CD14-positive monocyte (primary cell): ENCODE data around the gene LILRB3. TPM values are rescaled to one million over a fixed set of nuclear protein-coding genes. Genes with fewer than 3 reads are reported as not detected.
A peak's percentile ranks its signal among the peaks of the same experiment; 100 is the strongest.
"Not testable (repeated sequence)": the region's sequence is repeated elsewhere in the genome, so short reads cannot be mapped to it uniquely, and the experiment has no call there.

Source experiments
- DNase-seq, 3 donors: peaks; one replicate each; pipeline ENCODE4 v3.0.0-alpha.2; 2011 to 2022
- H2AFZ ChIP-seq: 2 replicates; pipeline ENCODE4 v1.6.0; 2012; ENCODE audit warnings: mild to moderate bottlenecking, low read depth, low read length, inconsistent platforms; ENCODE audit not compliant: insufficient read depth, poor library complexity, severe bottlenecking
- H3K27ac ChIP-seq, 2 donors: 1 replicate in 1 of 2; 2 replicates in 1 of 2; pipeline ENCODE4 v1.5.1; 2012 to 2013; ENCODE audit warnings: low read length in 2 of 2, control low read depth in 1 of 2, inconsistent platforms in 1 of 2, low read depth in 1 of 2, mild to moderate bottlenecking in 1 of 2
- H3K27me3 ChIP-seq, 2 donors: one replicate each; pipeline versions ENCODE4 v1.6.0 to v1.6.1; 2011 to 2013; ENCODE audit warnings: low read length in 2 of 2; ENCODE audit not compliant: control insufficient read depth in 2 of 2, insufficient read depth in 2 of 2
- H3K36me3 ChIP-seq, 2 donors: replicated peaks in 1 of 2; 1 replicate in 1 of 2; 2 replicates in 1 of 2; pipeline versions ENCODE4 v1.5.1 to v1.6.1; 2012 to 2013; ENCODE audit warnings: low read length in 2 of 2, control low read depth in 1 of 2, inconsistent platforms in 1 of 2, mild to moderate bottlenecking in 1 of 2; ENCODE audit not compliant: insufficient read depth in 2 of 2, control insufficient read depth in 1 of 2
- H3K4me1 ChIP-seq, 2 donors: 1 replicate in 1 of 2; 2 replicates in 1 of 2; pipeline versions ENCODE4 v1.5.1 to v1.6.1; 2012 to 2013; ENCODE audit warnings: low read length in 2 of 2, control low read depth in 1 of 2, inconsistent platforms in 1 of 2, mild to moderate bottlenecking in 1 of 2, moderate library complexity in 1 of 2; ENCODE audit not compliant: insufficient read depth in 2 of 2, control insufficient read depth in 1 of 2
- H3K4me2 ChIP-seq: replicated peaks from 2 replicates; pipeline ENCODE3; 2012; ENCODE audit warnings: low read length, moderate library complexity, mild to moderate bottlenecking; ENCODE audit not compliant: poor library complexity, severe bottlenecking; ENCODE audit errors: extremely low read depth
- H3K4me3 ChIP-seq, 3 experiments: fragments of 200-600 bp in 1 of 3; sonication (generic) in 1 of 3; replicated peaks in 1 of 3; 1 replicate in 2 of 3; 2 replicates in 1 of 3; pipeline ENCODE4 v1.5.1; 2011 to 2013; ENCODE audit warnings: low read length in 3 of 3, mild to moderate bottlenecking in 3 of 3, control low read depth in 2 of 3, low read depth in 2 of 3, inconsistent platforms in 1 of 3, moderate library complexity in 1 of 3
- H3K79me2 ChIP-seq: 2 replicates; pipeline ENCODE4 v1.6.0; 2012; ENCODE audit warnings: mild to moderate bottlenecking, control low read depth, inconsistent platforms, low read length, moderate library complexity; ENCODE audit not compliant: insufficient read depth
- H3K9ac ChIP-seq: 2 replicates; pipeline ENCODE4 v1.6.0; 2017; ENCODE audit warnings: low read length, mild to moderate bottlenecking; ENCODE audit not compliant: insufficient read depth, poor library complexity, severe bottlenecking
- H3K9me3 ChIP-seq, 2 donors: replicated peaks in 1 of 2; 1 replicate in 1 of 2; 2 replicates in 1 of 2; pipeline versions ENCODE4 v1.5.1 to v1.6.1; 2012 to 2013; ENCODE audit warnings: low read length in 2 of 2, control low read depth in 1 of 2; ENCODE audit not compliant: control insufficient read depth in 1 of 2, insufficient read depth in 1 of 2
- H4K20me1 ChIP-seq: 2 replicates; pipeline ENCODE4 v1.6.0; 2012; ENCODE audit warnings: mild to moderate bottlenecking, low read length, control low read depth, moderate library complexity; ENCODE audit not compliant: insufficient read depth
- H3K27ac Mint-ChIP-seq, 7 donors: one replicate each; pipeline ENCODE4 v1.8.0; 2020; ENCODE audit warnings: mild to moderate bottlenecking in 7 of 7, mixed read lengths in 7 of 7, moderate library complexity in 6 of 7, inconsistent platforms in 2 of 7
- H3K27me3 Mint-ChIP-seq, 3 donors: one replicate each; pipeline ENCODE4 v1.8.0; 2021 to 2022; ENCODE audit warnings: low read depth in 3 of 3, mild to moderate bottlenecking in 3 of 3, mixed read lengths in 3 of 3, moderate library complexity in 3 of 3, inconsistent platforms in 1 of 3
- H3K36me3 Mint-ChIP-seq, 2 donors: one replicate each; pipeline ENCODE4 v1.8.0; 2020; ENCODE audit warnings: mixed read lengths in 2 of 2, inconsistent platforms in 1 of 2, mild to moderate bottlenecking in 1 of 2
- H3K4me1 Mint-ChIP-seq: one replicate; pipeline ENCODE4 v1.8.0; 2020; ENCODE audit warnings: mild to moderate bottlenecking, mixed read lengths
- H3K4me3 Mint-ChIP-seq, 2 donors: one replicate each; pipeline ENCODE4 v1.8.0; 2020; ENCODE audit warnings: mild to moderate bottlenecking in 2 of 2, mixed read lengths in 2 of 2, moderate library complexity in 1 of 2
- H3K9me3 Mint-ChIP-seq, 7 donors: one replicate each; pipeline ENCODE4 v1.8.0; 2020 to 2022; ENCODE audit warnings: mixed read lengths in 7 of 7, mild to moderate bottlenecking in 6 of 7, moderate library complexity in 6 of 7, inconsistent platforms in 2 of 7
- WGBS: methylation state at CpG from one replicate; pipeline ENCODE4 v1.1.5; 2013; ENCODE audit warnings: missing lambda C conversion rate; ENCODE audit not compliant: insufficient coverage; 5-methylcytosine and 5-hydroxymethylcytosine counted together
- intact Hi-C, 2 donors: fragments of 100-400 bp; cut with micrococcal nuclease; formaldehyde crosslinking; loops; one replicate each; pipeline versions ENCODE4 v1.15.0 to v1.15.1; 2023
- polyA plus RNA-seq, 3 donors: library from polyadenylated mRNA; depleted of rRNA in 1 of 3; unstranded in 2 of 3; stranded (reverse) in 1 of 3; fragments of 300-500 nt in 2 of 3; fragments of >200 nt in 1 of 3; fragmentation: Illumina TruSeq in 2 of 3; gene quantifications; 1 replicate in 2 of 3; 2 replicates in 1 of 3; pipeline ENCODE4 v1.2.3, GENCODE V29; 2012 to 2021
- TF ChIP-seq, protein P1 (sequence below): fragments of 200-600 bp; IDR thresholded peaks from one replicate; pipeline ENCODE4 v1.8.0; 2022; ENCODE audit warnings: antibody characterized with exemption, mild to moderate bottlenecking

The LILRB3 gene
- polyA plus RNA-seq, 3 donors = 62.9 to 455 (median 104) TPM

DNA sequence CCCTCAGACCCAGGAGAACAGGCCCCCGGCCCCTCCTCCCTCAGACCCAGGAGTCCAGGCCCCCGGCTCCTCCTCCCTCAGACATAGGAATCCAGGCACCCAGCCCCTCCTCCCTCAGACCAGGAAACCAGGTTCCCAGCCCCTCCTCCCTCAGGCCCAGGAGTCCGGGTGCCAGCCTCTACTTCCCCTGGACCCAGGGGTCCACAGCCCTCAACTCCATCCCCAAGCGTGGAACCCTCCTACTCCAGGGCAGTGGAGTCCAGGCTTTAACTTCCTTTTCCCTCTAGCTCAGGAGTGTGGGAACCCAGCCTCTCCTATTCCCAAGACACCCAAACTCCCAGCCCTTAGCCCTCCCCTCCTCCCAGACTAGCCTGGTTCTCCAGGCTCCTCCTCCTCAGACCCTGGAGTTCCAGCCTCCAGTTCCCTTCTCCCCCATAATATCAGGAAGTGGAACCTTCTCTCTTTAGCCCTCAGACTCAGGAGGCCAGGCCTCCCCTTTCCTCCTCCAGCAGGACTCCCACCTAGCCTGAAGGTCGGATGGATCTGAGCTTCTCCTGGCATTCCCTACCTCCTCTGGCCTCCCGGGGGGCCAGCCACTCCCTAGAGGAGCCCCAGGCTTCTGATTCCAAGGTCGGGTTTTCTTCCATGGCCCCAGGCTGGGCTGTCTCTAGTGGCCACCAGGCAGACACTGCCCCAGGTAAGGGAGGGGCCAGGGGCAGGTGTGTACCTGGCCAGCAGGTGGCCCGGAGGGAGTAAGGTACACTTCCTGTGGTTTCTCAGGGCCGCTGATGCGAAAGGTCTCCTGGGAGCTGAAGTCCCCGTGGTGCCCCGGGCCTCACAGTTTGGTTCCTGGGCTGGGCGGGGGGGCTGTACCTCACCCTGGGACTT is 50.1 kb downstream of the LILRB3 start, which contains the start of gene TMC4:
Gene TMC4, minus strand, starts transcription at position 690 of the 888 bp plus-strand sequence. Its CDS starts 43 bp downstream, at position 647.
- no peak within 1 kb of the TSS for H3K27ac ChIP-seq
- Mint-ChIP-seq H3K4me3 (peak within 1 kb of the TSS in 1 of 2 donors; percentile 21), H3K27me3 (peaks cover 0 to 8% (median 1%) of the 10 kb centered on the region in 3 donors), H3K27ac (peak within 1 kb of the TSS in 2 of 7 donors; percentile 25 to 45), H3K36me3 (peaks cover 9 to 32% of the 10 kb centered on the region in 2 donors), H3K9me3 (peaks cover 0 to 4% (median 0%) of the 10 kb centered on the region in 7 donors), H3K4me1 (peaks cover 21% of the 10 kb centered on the region)
- no peaks in the 10 kb centered on the region for H4K20me1 ChIP-seq
- TF ChIP-seq, protein P1, sequence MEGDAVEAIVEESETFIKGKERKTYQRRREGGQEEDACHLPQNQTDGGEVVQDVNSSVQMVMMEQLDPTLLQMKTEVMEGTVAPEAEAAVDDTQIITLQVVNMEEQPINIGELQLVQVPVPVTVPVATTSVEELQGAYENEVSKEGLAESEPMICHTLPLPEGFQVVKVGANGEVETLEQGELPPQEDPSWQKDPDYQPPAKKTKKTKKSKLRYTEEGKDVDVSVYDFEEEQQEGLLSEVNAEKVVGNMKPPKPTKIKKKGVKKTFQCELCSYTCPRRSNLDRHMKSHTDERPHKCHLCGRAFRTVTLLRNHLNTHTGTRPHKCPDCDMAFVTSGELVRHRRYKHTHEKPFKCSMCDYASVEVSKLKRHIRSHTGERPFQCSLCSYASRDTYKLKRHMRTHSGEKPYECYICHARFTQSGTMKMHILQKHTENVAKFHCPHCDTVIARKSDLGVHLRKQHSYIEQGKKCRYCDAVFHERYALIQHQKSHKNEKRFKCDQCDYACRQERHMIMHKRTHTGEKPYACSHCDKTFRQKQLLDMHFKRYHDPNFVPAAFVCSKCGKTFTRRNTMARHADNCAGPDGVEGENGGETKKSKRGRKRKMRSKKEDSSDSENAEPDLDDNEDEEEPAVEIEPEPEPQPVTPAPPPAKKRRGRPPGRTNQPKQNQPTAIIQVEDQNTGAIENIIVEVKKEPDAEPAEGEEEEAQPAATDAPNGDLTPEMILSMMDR = no peak
- H3K9me3 ChIP-seq = no peaks in the 10 kb centered on the region
- peaks cover 9% of the 10 kb centered on the region in 2 donors for H3K36me3 ChIP-seq
- 25% methylated on average over 11 of the region's 13 CpGs for WGBS
- no peak within 1 kb of the TSS for H2AFZ ChIP-seq
- no peak within 1 kb of the TSS for H3K4me3 ChIP-seq
- H3K9ac ChIP-seq = no peak within 1 kb of the TSS
- DNase-seq = peak in 1 of 3 donors; percentile 18
- peaks cover 21 to 29% of the 10 kb centered on the region in 2 donors for H3K4me1 ChIP-seq
- H3K4me2 ChIP-seq = no peak within 1 kb of the TSS
- H3K27me3 ChIP-seq = no peaks in the 10 kb centered on the region
- intact Hi-C loops = loop anchor here in 1 of 2 donors (5.0 kb wide), 1 partner anchor 155 kb away; no protein-coding TSS in a partner anchor
- H3K79me2 ChIP-seq = no peaks in the 10 kb centered on the region

DNA sequence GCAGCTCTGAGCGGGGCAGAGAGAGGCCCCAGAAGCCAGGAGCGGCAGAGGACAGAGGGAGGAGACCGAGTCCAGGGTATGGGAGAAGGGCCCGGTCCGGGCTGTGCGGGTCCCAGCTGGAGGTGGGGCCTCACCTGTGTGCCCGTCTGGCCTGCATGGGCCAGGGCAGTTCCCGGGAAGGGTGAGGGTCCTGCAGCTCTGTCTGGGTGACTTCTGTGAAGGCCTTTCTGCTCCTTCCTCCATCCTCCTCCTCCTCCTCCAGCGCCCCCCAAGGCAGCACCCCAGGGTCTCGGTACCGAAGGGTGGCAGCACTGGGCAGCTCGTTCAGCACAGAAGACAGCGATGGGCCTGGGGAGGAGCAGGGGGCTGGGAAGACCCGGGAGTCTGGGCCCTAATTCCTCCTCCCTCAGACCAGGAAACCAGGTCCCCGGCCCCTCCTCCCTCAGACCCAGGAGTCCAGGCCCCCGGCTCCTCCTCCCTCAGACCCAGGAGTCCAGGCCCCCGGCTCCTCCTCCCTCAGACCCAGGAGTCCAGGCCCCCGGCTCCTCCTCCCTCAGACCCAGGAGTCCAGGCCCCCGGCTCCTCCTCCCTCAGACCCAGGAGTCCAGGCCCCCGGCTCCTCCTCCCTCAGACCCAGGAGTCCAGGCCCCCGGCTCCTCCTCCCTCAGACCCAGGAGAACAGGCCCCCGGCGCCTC is 50.9 kb downstream of the LILRB3 start:
- H3K36me3 Mint-ChIP-seq = peaks cover 9 to 26% of the 10 kb centered on the region in 2 donors
- H3K27ac ChIP-seq, H3K79me2 ChIP-seq, H3K27me3 ChIP-seq, H3K4me2 ChIP-seq, H3K4me3 Mint-ChIP-seq, H3K9me3 ChIP-seq, DNase-seq, H3K4me3 ChIP-seq, H3K27ac Mint-ChIP-seq, H4K20me1 ChIP-seq, H3K9ac ChIP-seq, H3K36me3 ChIP-seq, H2AFZ ChIP-seq, H3K27me3 Mint-ChIP-seq, H3K9me3 Mint-ChIP-seq: not testable (repeated sequence)
- intact Hi-C loops = loop anchor here in 1 of 2 donors (5.0 kb wide), 1 partner anchor 155 kb away; no protein-coding TSS in a partner anchor
- H3K4me1 ChIP-seq = peaks cover 21 to 33% of the 10 kb centered on the region in 2 donors
- peaks cover 21% of the 10 kb centered on the region for H3K4me1 Mint-ChIP-seq
- 94% methylated on average over 5 of the region's 23 CpGs for WGBS
